H1 (cell line): Measurements from ENCODE around the gene SMYD4. TPM values are rescaled to one million over a fixed set of nuclear protein-coding genes. Genes with fewer than 3 reads are reported as not detected.

Source experiments
- CTCF ChIA-PET: fragments of 300-600 bp; sonication (Branson Sonifier 250); formaldehyde crosslinking; loops from one replicate; lab custom pipeline; 2021; ENCODE audit not compliant: partially characterized antibody; lab: Charles Lee
- POLR2A ChIA-PET: fragments of 300-600 bp; sonication (Branson Sonifier 250); formaldehyde crosslinking; loops from one replicate; lab custom pipeline; 2021; ENCODE audit warnings: inconsistent platforms; ENCODE audit not compliant: partially characterized antibody; lab: Charles Lee
- DNase-seq, 2 experiments: peaks; one replicate each; pipeline versions ENCODE4 v3.0.0 to v3.0.0-alpha.2; 2010 to 2022; ENCODE audit warnings: low spot score in 2 of 2, low read depth in 1 of 2, mixed read lengths in 1 of 2
- FAIRE-seq: peaks from 2 replicates; lab custom pipeline; 2011; peaks lifted over from hg19 to GRCh38; lab: Jason Lieb, UNC
- H2AFZ ChIP-seq: 2 replicates; pipeline ENCODE4 v1.8.1; 2012; ENCODE audit warnings: low read length, inconsistent platforms
- H2AK5ac ChIP-seq: 2 replicates; pipeline ENCODE4 v1.6.1; 2013; ENCODE audit warnings: low read depth, low read length
- H2BK120ac ChIP-seq: replicated peaks from 2 replicates; pipeline ENCODE3; 2013; ENCODE audit warnings: low read depth, low read length, inconsistent platforms
- H2BK12ac ChIP-seq: 2 replicates; pipeline ENCODE4 v1.6.1; 2013; ENCODE audit warnings: low read depth, low read length
- H2BK15ac ChIP-seq: 2 replicates; pipeline ENCODE4 v1.6.1; 2013; ENCODE audit warnings: low read length
- H2BK20ac ChIP-seq: 2 replicates; pipeline ENCODE4 v1.6.1; 2013; ENCODE audit warnings: low read length
- H2BK5ac ChIP-seq: 2 replicates; pipeline ENCODE4 v1.6.1; 2013; ENCODE audit warnings: low read depth, low read length
- H3K14ac ChIP-seq: 2 replicates; pipeline ENCODE4 v1.6.1; 2013; ENCODE audit warnings: inconsistent platforms; ENCODE audit not compliant: insufficient read length
- H3K18ac ChIP-seq: 2 replicates; pipeline ENCODE4 v1.6.1; 2013; ENCODE audit warnings: low read length; ENCODE audit errors: extremely low read depth
- H3K23ac ChIP-seq: 2 replicates; pipeline ENCODE4 v1.6.1; 2013; ENCODE audit warnings: inconsistent platforms; ENCODE audit not compliant: insufficient read length
- H3K23me2 ChIP-seq: 2 replicates; pipeline ENCODE4 v1.6.1; 2013; ENCODE audit warnings: low read depth, low read length
- H3K27ac ChIP-seq: 2 replicates; pipeline ENCODE4 v1.6.1; 2011; ENCODE audit warnings: low read depth, low read length, inconsistent platforms
- H3K27me3 ChIP-seq, 4 experiments: replicated peaks in 1 of 4; 1 replicate in 1 of 4; 2 replicates in 3 of 4; pipeline versions ENCODE4 v1.6.1 to v1.8.1; 2011 to 2013; ENCODE audit warnings: low read length in 3 of 4, mild to moderate bottlenecking in 3 of 4, inconsistent platforms in 2 of 4, mixed read lengths in 2 of 4, moderate library complexity in 1 of 4; ENCODE audit not compliant: control insufficient read depth in 3 of 4, insufficient read depth in 3 of 4; ENCODE audit errors: extremely low read depth in 1 of 4
- H3K36me3 ChIP-seq, 4 experiments: 2 replicates each; pipeline versions ENCODE4 v1.6.1 to v1.8.1; 2011 to 2013; ENCODE audit warnings: mild to moderate bottlenecking in 4 of 4, low read length in 3 of 4, moderate library complexity in 2 of 4, control low read depth in 1 of 4, inconsistent platforms in 1 of 4; ENCODE audit not compliant: insufficient read depth in 4 of 4, control insufficient read depth in 2 of 4
- H3K4ac ChIP-seq: replicated peaks from 2 replicates; pipeline ENCODE3; 2013; ENCODE audit warnings: low read length, low read depth, mixed read lengths, inconsistent platforms; ENCODE audit not compliant: insufficient read length
- H3K4me1 ChIP-seq, 4 experiments: replicated peaks in 1 of 4; 1 replicate in 1 of 4; 2 replicates in 3 of 4; pipeline versions ENCODE4 v1.6.1 to v1.8.1; 2011 to 2013; ENCODE audit warnings: low read length in 3 of 4, inconsistent platforms in 2 of 4, mixed read lengths in 1 of 4; ENCODE audit not compliant: insufficient read depth in 4 of 4, control insufficient read depth in 3 of 4
- H3K4me2 ChIP-seq, 2 experiments: 2 replicates each; pipeline versions ENCODE4 v1.6.1 to v1.8.1; 2011 to 2013; ENCODE audit warnings: low read depth in 2 of 2, low read length in 2 of 2, control low read depth in 1 of 2, inconsistent platforms in 1 of 2, mild to moderate bottlenecking in 1 of 2; ENCODE audit not compliant: insufficient read depth in 1 of 2
- H3K4me3 ChIP-seq, 4 experiments: fragments of 200-600, 300-600 bp in 1 of 4; sonication (generic), shearing (Covaris generic), sonication (Bioruptor Twin) in 1 of 4; 2 replicates each; pipeline versions ENCODE4 v1.5.1 to v1.8.1; 2011 to 2016; ENCODE audit warnings: low read length in 4 of 4, low read depth in 3 of 4, control low read depth in 2 of 4, inconsistent platforms in 2 of 4, mild to moderate bottlenecking in 2 of 4, mixed read lengths in 1 of 4, moderate library complexity in 1 of 4; ENCODE audit not compliant: insufficient read depth in 2 of 4; ENCODE audit errors: extremely low read depth in 1 of 4
- H3K56ac ChIP-seq: replicated peaks from 2 replicates; pipeline ENCODE3; 2013; ENCODE audit warnings: low read depth, mild to moderate bottlenecking, mixed read lengths, low read length, inconsistent platforms; ENCODE audit not compliant: insufficient read length
- H3K79me1 ChIP-seq: 2 replicates; pipeline ENCODE4 v1.6.1; 2013; ENCODE audit warnings: low read depth, low read length, control low read depth
- H3K79me2 ChIP-seq, 2 experiments: 2 replicates each; pipeline versions ENCODE4 v1.6.1 to v1.8.1; 2012 to 2013; ENCODE audit warnings: low read length in 2 of 2, mild to moderate bottlenecking in 2 of 2, inconsistent platforms in 1 of 2; ENCODE audit not compliant: insufficient read depth in 2 of 2, control insufficient read depth in 1 of 2
- H3K9ac ChIP-seq, 4 experiments: replicated peaks in 1 of 4; 1 replicate in 1 of 4; 2 replicates in 3 of 4; pipeline versions ENCODE4 v1.6.1 to v1.8.1; 2011 to 2013; ENCODE audit warnings: low read depth in 3 of 4, low read length in 3 of 4, control low read depth in 2 of 4, mild to moderate bottlenecking in 2 of 4, moderate library complexity in 2 of 4, inconsistent platforms in 1 of 4; ENCODE audit errors: extremely low read depth in 1 of 4
- H3K9me3 ChIP-seq, 2 experiments: 2 replicates each; pipeline versions ENCODE4 v1.6.1 to v1.8.1; 2012 to 2013; ENCODE audit warnings: mild to moderate bottlenecking in 2 of 2, moderate library complexity in 2 of 2, control low read depth in 1 of 2, inconsistent platforms in 1 of 2, low read depth in 1 of 2, low read length in 1 of 2, mixed read lengths in 1 of 2; ENCODE audit not compliant: insufficient read depth in 2 of 2
- H4K20me1 ChIP-seq, 2 experiments: replicated peaks in 1 of 2; 2 replicates each; pipeline versions ENCODE3 to v1.8.1; 2011 to 2013; ENCODE audit warnings: inconsistent platforms in 2 of 2, low read length in 2 of 2, mild to moderate bottlenecking in 1 of 2; ENCODE audit not compliant: insufficient read depth in 2 of 2, control insufficient read depth in 1 of 2
- H4K5ac ChIP-seq: 2 replicates; pipeline ENCODE4 v1.6.1; 2013; ENCODE audit warnings: low read length, low read depth, mixed read lengths, inconsistent platforms; ENCODE audit not compliant: insufficient read length
- H4K8ac ChIP-seq: 2 replicates; pipeline ENCODE4 v1.8.0; 2013; ENCODE audit warnings: mild to moderate bottlenecking, moderate library complexity, low read length, inconsistent platforms; ENCODE audit not compliant: insufficient read depth; ENCODE audit errors: extremely low read depth
- H4K91ac ChIP-seq: replicated peaks from 2 replicates; pipeline ENCODE3; 2013; ENCODE audit warnings: low read length, mixed read lengths, inconsistent platforms; ENCODE audit not compliant: insufficient read length
- ATF2 ChIP-seq: IDR thresholded peaks from 2 replicates; pipeline ENCODE4 v1.6.1; 2012; ENCODE audit warnings: low read length, inconsistent platforms
- FOSL1 ChIP-seq: IDR thresholded peaks from 2 replicates; pipeline ENCODE4 v1.6.1; 2011; ENCODE audit warnings: mild to moderate bottlenecking, low read depth, low read length, moderate library complexity; ENCODE audit not compliant: insufficient read depth
- KDM1A ChIP-seq: fragments of 200-600, 300-600 bp; sonication (generic); IDR thresholded peaks from 2 replicates; pipeline ENCODE4 v1.7.1; 2016; ENCODE audit warnings: mild to moderate bottlenecking, low read length, borderline replicate concordance
- POLR2A ChIP-seq, 2 experiments: IDR thresholded peaks; 1 replicate in 1 of 2; 2 replicates in 1 of 2; pipeline ENCODE4 v1.6.1; 2011; ENCODE audit warnings: low read depth in 2 of 2, low read length in 2 of 2, mild to moderate bottlenecking in 2 of 2; ENCODE audit errors: control extremely low read depth in 1 of 2
- RNF2 ChIP-seq: fragments of 200-900, 300-1000 bp; sonication (generic); IDR thresholded peaks from 2 replicates; pipeline ENCODE4 v1.7.1; 2016; ENCODE audit warnings: borderline replicate concordance, low read depth, mild to moderate bottlenecking, antibody characterized with exemption, low read length; ENCODE audit not compliant: poor library complexity, severe bottlenecking; ENCODE audit errors: missing control alignments
- SP1 ChIP-seq: IDR thresholded peaks from 2 replicates; pipeline ENCODE4 v1.6.1; 2011; ENCODE audit warnings: low read depth, low read length
- SUZ12 ChIP-seq: fragments of 200-600 bp; sonication (generic); IDR thresholded peaks from 2 replicates; pipeline ENCODE4 v1.6.1; 2012; ENCODE audit warnings: mild to moderate bottlenecking, inconsistent platforms, low read length, moderate library complexity, mixed read lengths
- TAF1 ChIP-seq: IDR thresholded peaks from 2 replicates; pipeline ENCODE4 v1.6.1; 2011; ENCODE audit warnings: mild to moderate bottlenecking, low read depth, low read length
- WGBS, 2 experiments: shearing (Covaris generic) in 1 of 2; methylation state at CpG; one replicate each; pipeline versions ENCODE4 v1.1.6 to v1.1.7; 2013 to 2015; ENCODE audit warnings: low lambda C conversion rate in 2 of 2, mixed read lengths in 2 of 2, inconsistent platforms in 1 of 2, low coverage in 1 of 2, missing lambda C conversion rate in 1 of 2; ENCODE audit not compliant: insufficient replicate concordance in 2 of 2, insufficient coverage in 1 of 2, insufficient read length in 1 of 2; ENCODE audit errors: extremely low coverage in 1 of 2, missing lambda C conversion rate in 1 of 2; 5-methylcytosine and 5-hydroxymethylcytosine counted together
- polyA plus RNA-seq, 7 experiments: library from polyadenylated mRNA; depleted of rRNA in 3 of 7; stranded (reverse) in 5 of 7; unstranded in 2 of 7; fragments of >200 nt in 5 of 7; fragments of 200-250 nt in 2 of 7; gene quantifications; 1 replicate in 5 of 7; 2 replicates in 1 of 7; 4 replicates in 1 of 7; pipeline versions ENCODE4 v1.2.1 to v1.2.3, GENCODE V29; 2011 to 2013; ENCODE audit warnings: missing spikeins in 2 of 7, mixed read lengths in 2 of 7
- total RNA-seq: library from RNA; stranded (reverse); fragmentation: NEBNext Ultra II Directional; extraction: Animal tissue kit (Norgen Biotek cat#: 25700); gene quantifications from 2 replicates; pipeline ENCODE4 v1.2.1, GENCODE V29; 2021

The SMYD4 gene
- total and polyA plus RNA-seq, 2 of the 8 experiments (the other 6 are each of a cell fraction or from before 2014, with no cell fraction given): 10.5 to 23.4 TPM

- Histone ChIP-seq H3K27me3 (no peaks in the 10 kb centered on the region; a peak in 2 of 7 replicates), H3K23ac (no peak overlapping the region), H2BK15ac (peak overlapping the region; percentile 82; the same call in 1 of the 2 replicates), H4K5ac (peak overlapping the region; percentile 51), H3K14ac (no peak overlapping the region), H3K79me2 (no peaks in the 10 kb centered on the region), H4K91ac (peak overlapping the region; percentile 76), H3K23me2 (peaks cover 9% of the 10 kb centered on the region; the same call in 1 of the 2 replicates), H3K79me1 (no peaks in the 10 kb centered on the region), H4K20me1 (no peaks in the 10 kb centered on the region), H2AFZ (no peak overlapping the region), H3K56ac (no peak overlapping the region), H2BK5ac (peak overlapping the region; percentile 80; the same call in 1 of the 2 replicates), H3K9me3 (no peaks in the 10 kb centered on the region), H3K18ac (peak overlapping the region; percentile 87), H4K8ac (peak overlapping the region; percentile 76; the same call in 1 of the 2 replicates), H3K4ac (peak overlapping the region; percentile 46), H2AK5ac (no peak overlapping the region; the same call in 1 of the 2 replicates), H3K36me3 (no peaks in the 10 kb centered on the region), H2BK120ac (peak overlapping the region; percentile 59), H3K27ac (no peak overlapping the region), H3K4me1 (peaks cover 0 to 25% (median 21%) of the 10 kb centered on the region in 4 experiments; a peak in 6 of 7 replicates), H3K4me2 (peak overlapping the region; percentile 65 to 86), H3K4me3 (peak overlapping the region; percentile 26 to 54 (median 38); a peak in 4 of 8 replicates), H2BK12ac (peak overlapping the region; percentile 62; the same call in 1 of the 2 replicates), H3K9ac (peak overlapping the region in 3 of 4 experiments; percentile 23 to 39 (median 29); a peak in 5 of 7 replicates), H2BK20ac (peak overlapping the region; percentile 90; the same call in 1 of the 2 replicates)
- POLR2A ChIA-PET: interaction anchor here (0.8 to 3.2 kb wide), 16 partner anchors 9 to 49 kb away, joined by 3 to 31 read pairs (median 7); partner anchors contain the start of gene WDR81
- 51% methylated on average over 22 of the region's 22 CpGs; no CpG with 5 or more reads in 1 of the 2 experiments for WGBS, 2 experiments
- DNase-seq (peak in 1 of 2 experiments; percentile 64), FAIRE-seq (no peak)
- CTCF ChIA-PET: interaction anchor here (0.8 to 2.5 kb wide), 8 partner anchors 9 to 50 kb away, joined by 3 to 29 read pairs (median 4); partner anchors contain the start of gene WDR81
- TF ChIP-seq RNF2 (no peak), ATF2 (no peak), SUZ12 (no peak), SP1 (no peak), POLR2A (IDR thresholded peaks at IDR 0.05; ENCODE audit: control extremely low read depth in 1 of 2, low read depth in 2 of 2, low read length in 2 of 2) (no peak; a peak in 1 of 3 replicates), FOSL1 (no peak), KDM1A (no peak), TAF1 (0 out of 2 replicates have a peak, but pooled peaks have one; percentile 29)
Measured at GRCh38 chr17:1762901-1763898, 66.5 kb downstream of the SMYD4 start.
